Measurements from ENCODE around the gene GRHL1. TPM values are rescaled to one million over a fixed set of nuclear protein-coding genes. Genes with fewer than 3 reads are reported as not detected.

The GRHL1 gene
- total and polyA plus RNA-seq, 2 of the 4 experiments (the other 2 are of a cell fraction): 0.18 to 0.21 TPM

DNA sequence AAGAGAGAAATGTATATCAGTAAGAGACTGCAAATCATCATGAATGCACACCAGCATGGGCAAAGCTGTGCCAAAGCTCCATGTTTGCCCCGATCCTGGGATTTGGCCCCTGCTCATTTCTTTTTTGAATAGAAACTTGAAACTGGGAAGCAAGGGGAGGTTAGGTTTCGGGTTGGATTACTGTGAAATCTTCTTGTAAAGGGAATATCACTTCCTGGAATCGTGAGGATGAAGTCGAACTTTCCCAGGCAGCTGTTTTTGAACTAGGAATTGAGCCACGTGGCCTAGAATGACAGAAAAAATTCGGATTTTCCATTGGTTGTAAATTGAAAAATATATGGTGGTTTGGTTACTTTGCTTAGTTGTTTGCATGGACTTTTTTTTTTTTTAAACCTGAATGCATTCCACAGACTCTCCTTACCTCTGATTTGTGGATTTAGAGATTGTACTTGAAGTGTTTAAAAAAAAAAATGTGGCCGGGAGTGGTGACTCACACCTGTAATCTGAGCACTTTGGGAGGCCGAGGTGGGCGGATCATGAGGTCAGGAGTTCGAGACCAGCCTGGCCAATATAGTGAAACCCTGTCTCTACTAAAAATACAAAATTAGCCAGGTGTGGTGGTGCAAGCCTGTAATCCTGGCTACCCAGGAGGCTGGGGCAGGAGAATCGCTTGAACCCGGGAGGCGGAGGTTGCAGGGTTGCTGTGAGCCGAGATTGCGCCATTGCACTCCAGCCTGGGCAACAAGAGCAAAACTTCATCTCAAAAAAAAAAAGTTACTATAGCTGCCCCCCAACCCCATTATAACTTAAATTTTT lies 32.1 kb downstream of the GRHL1 start:
- Histone ChIP-seq H2BK20ac (ENCODE audit: low read depth, low read length) (0 out of 2 replicates have a peak overlapping the region, but pooled peaks have one; percentile 69), H4K8ac (ENCODE audit: low read depth in 2 of 2, low read length in 2 of 2) (peak overlapping the region in 1 of 2 experiments; percentile 52; a peak in 1 of 4 replicates), H3K14ac (replicated peaks; ENCODE audit: low read depth, low read length) (no peak overlapping the region), H4K20me1 (ENCODE audit: insufficient read depth, low read length) (no peaks in the 10 kb centered on the region), H2AK5ac (ENCODE audit: low read depth, low read length) (peak overlapping the region; percentile 52; the same call in 1 of the 2 replicates), H3K4me2 (ENCODE audit: low read depth, low read length) (no peak overlapping the region), H3K4ac (ENCODE audit: low read depth, low read length) (peak overlapping the region; percentile 73), H3K56ac (ENCODE audit: extremely low read depth, insufficient read depth, low read length) (no peak overlapping the region), H2AK9ac (replicated peaks; ENCODE audit: low read depth, low read length, poor library complexity) (no peak overlapping the region), H2BK15ac (ENCODE audit: low read depth, low read length) (peak overlapping the region; percentile 84; the same call in 1 of the 3 replicates), H3K4me1 (ENCODE audit: control insufficient read depth, insufficient read depth, low read length) (peaks cover 12% of the 10 kb centered on the region), H3K36me3 (ENCODE audit: control insufficient read depth, insufficient read depth, low read length) (no peaks in the 10 kb centered on the region), H4K5ac (ENCODE audit: low read depth, low read length) (peak overlapping the region; percentile 41; the same call in 1 of the 2 replicates), H2BK5ac (ENCODE audit: low read depth, low read length, poor library complexity, severe bottlenecking) (peak overlapping the region; percentile 59), H2BK120ac (ENCODE audit: low read depth, low read length) (no peak overlapping the region), H3K23ac (ENCODE audit: low read depth, low read length) (no peak overlapping the region), H3K9me1 (ENCODE audit: insufficient read depth, low read length) (peaks cover 7% of the 10 kb centered on the region), H3K18ac (ENCODE audit: low read depth, low read length) (peak overlapping the region; percentile 91; the same call in 1 of the 2 replicates), H3K27me3 (ENCODE audit: control insufficient read depth, insufficient read depth, low read length) (no peaks in the 10 kb centered on the region), H3K9me3 (ENCODE audit: control insufficient read depth, insufficient read depth, low read length) (no peaks in the 10 kb centered on the region), H3K27ac (ENCODE audit: insufficient read depth, low read length) (no peak overlapping the region; the same call in 1 of the 2 replicates), H4K91ac (ENCODE audit: insufficient read depth, low read depth, low read length) (no peak overlapping the region), H3K9ac (ENCODE audit: low read depth, low read length) (no peak overlapping the region), H3K4me3 (ENCODE audit: insufficient read depth, low read depth, low read length) (no peak overlapping the region), H2AFZ (replicated peaks; ENCODE audit: low read length, poor library complexity) (peak overlapping the region; percentile 66), H3K79me1 (ENCODE audit: low read depth in 1 of 2, low read length in 2 of 2) (no peaks in the 10 kb centered on the region)
- WGBS, 2 experiments (ENCODE audit: extremely low coverage in 2 of 2, insufficient read length in 1 of 2): 96% methylated on average over 4 of the region's 15 CpGs; no CpG with 5 or more reads in 1 of the 2 experiments
- CTCF ChIA-PET: interaction anchor here (0.6 to 1.9 kb wide), 16 partner anchors 7 to 214 kb away, joined by 3 to 14 read pairs (median 4); partner anchors contain the start of genes KLF11 and TAF1B
- ATAC-seq (ENCODE audit: low read depth): no peak
- TF ChIP-seq RFX5 (IDR thresholded peaks at IDR 0.05; ENCODE audit: low read depth, low read length) (no peak), MXI1 (IDR thresholded peaks at IDR 0.05; ENCODE audit: borderline replicate concordance, low read depth, low read length) (no peak), POLR2A (IDR thresholded peaks at IDR 0.05; ENCODE audit: low read depth, low read length) (no peak), FOS (IDR thresholded peaks at IDR 0.05; ENCODE audit: low read depth, low read length) (no peak), RAD21 (IDR thresholded peaks at IDR 0.05; ENCODE audit: low read length) (no peak), MAFK (IDR thresholded peaks at IDR 0.05; ENCODE audit: low read depth, low read length) (no peak), CHD1 (IDR thresholded peaks at IDR 0.05; ENCODE audit: low read depth, low read length) (no peak), MAZ (IDR thresholded peaks at IDR 0.05; ENCODE audit: borderline replicate concordance, low read depth, low read length) (no peak), BHLHE40 (IDR thresholded peaks at IDR 0.05; ENCODE audit: low read depth, low read length) (no peak), CEBPB (IDR thresholded peaks at IDR 0.05; ENCODE audit: low read depth, low read length) (no peak)
- TF ChIP-seq, protein P1, sequence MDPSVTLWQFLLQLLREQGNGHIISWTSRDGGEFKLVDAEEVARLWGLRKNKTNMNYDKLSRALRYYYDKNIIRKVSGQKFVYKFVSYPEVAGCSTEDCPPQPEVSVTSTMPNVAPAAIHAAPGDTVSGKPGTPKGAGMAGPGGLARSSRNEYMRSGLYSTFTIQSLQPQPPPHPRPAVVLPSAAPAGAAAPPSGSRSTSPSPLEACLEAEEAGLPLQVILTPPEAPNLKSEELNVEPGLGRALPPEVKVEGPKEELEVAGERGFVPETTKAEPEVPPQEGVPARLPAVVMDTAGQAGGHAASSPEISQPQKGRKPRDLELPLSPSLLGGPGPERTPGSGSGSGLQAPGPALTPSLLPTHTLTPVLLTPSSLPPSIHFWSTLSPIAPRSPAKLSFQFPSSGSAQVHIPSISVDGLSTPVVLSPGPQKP (IDR thresholded peaks at IDR 0.05; ENCODE audit: borderline replicate concordance, low read depth, low read length): no peak
- TF ChIP-seq, protein P2, sequence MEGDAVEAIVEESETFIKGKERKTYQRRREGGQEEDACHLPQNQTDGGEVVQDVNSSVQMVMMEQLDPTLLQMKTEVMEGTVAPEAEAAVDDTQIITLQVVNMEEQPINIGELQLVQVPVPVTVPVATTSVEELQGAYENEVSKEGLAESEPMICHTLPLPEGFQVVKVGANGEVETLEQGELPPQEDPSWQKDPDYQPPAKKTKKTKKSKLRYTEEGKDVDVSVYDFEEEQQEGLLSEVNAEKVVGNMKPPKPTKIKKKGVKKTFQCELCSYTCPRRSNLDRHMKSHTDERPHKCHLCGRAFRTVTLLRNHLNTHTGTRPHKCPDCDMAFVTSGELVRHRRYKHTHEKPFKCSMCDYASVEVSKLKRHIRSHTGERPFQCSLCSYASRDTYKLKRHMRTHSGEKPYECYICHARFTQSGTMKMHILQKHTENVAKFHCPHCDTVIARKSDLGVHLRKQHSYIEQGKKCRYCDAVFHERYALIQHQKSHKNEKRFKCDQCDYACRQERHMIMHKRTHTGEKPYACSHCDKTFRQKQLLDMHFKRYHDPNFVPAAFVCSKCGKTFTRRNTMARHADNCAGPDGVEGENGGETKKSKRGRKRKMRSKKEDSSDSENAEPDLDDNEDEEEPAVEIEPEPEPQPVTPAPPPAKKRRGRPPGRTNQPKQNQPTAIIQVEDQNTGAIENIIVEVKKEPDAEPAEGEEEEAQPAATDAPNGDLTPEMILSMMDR (conservative IDR thresholded peaks at IDR 0.05; ENCODE audit: low read depth, low read length): no peak
- TF ChIP-seq, protein P3, sequence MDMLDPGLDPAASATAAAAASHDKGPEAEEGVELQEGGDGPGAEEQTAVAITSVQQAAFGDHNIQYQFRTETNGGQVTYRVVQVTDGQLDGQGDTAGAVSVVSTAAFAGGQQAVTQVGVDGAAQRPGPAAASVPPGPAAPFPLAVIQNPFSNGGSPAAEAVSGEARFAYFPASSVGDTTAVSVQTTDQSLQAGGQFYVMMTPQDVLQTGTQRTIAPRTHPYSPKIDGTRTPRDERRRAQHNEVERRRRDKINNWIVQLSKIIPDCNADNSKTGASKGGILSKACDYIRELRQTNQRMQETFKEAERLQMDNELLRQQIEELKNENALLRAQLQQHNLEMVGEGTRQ (IDR thresholded peaks at IDR 0.05; ENCODE audit: low read depth, low read length): no peak
- dilution Hi-C loops (cut with HindIII; ENCODE audit: low sequenced_read_pairs, unreplicated experiment): no loop called here
- BruUV-seq (replicated peaks): no TSS peak
- peak; percentile 62 for DNase-seq
- POLR2A ChIA-PET (ENCODE audit: unreplicated experiment): no interaction called here
- in situ Hi-C loops (cut with MboI; ENCODE audit: low sequenced_read_pairs): no loop called here
- intact Hi-C loops (cut with micrococcal nuclease): loop anchor here (2.0 kb wide), 1 partner anchor 59 kb away; the partner anchor contains the start of gene KLF11

All from IMR-90 (cell line).